ENCODE results near the gene SH3GLB2.

GRCh38 chr9:129032541-129033159 is 4.5 kb upstream of the SH3GLB2 start:
- TF ChIP-seq, protein P1, sequence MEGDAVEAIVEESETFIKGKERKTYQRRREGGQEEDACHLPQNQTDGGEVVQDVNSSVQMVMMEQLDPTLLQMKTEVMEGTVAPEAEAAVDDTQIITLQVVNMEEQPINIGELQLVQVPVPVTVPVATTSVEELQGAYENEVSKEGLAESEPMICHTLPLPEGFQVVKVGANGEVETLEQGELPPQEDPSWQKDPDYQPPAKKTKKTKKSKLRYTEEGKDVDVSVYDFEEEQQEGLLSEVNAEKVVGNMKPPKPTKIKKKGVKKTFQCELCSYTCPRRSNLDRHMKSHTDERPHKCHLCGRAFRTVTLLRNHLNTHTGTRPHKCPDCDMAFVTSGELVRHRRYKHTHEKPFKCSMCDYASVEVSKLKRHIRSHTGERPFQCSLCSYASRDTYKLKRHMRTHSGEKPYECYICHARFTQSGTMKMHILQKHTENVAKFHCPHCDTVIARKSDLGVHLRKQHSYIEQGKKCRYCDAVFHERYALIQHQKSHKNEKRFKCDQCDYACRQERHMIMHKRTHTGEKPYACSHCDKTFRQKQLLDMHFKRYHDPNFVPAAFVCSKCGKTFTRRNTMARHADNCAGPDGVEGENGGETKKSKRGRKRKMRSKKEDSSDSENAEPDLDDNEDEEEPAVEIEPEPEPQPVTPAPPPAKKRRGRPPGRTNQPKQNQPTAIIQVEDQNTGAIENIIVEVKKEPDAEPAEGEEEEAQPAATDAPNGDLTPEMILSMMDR (IDR thresholded peaks at IDR 0.05) = no peak
- no peak for TF ChIP-seq ZFX (IDR thresholded peaks at IDR 0.05; ENCODE audit: borderline replicate concordance)

Data from 22Rv1 (cell line).